SU-DHL-6 (cell line): ENCODE data around the gene SAP25.

ENCODE experiments used
- CTCF ChIP-seq: fragments of 200-600 bp; sonication (generic); IDR thresholded peaks from one replicate; pipeline ENCODE4 v1.5.1; 2017; ENCODE audit warnings: antibody characterized with exemption, mild to moderate bottlenecking, low read length, moderate library complexity; ENCODE audit not compliant: insufficient read depth, poor library complexity, severe bottlenecking
- EZH2phosphoT487 ChIP-seq: fragments of 200-600 bp; sonication (generic), shearing (Covaris generic); conservative IDR thresholded peaks from 2 replicates; pipeline ENCODE4 v1.6.1; 2018; ENCODE audit warnings: mild to moderate bottlenecking, antibody characterized with exemption, low read length, moderate library complexity, mixed read lengths

DNA sequence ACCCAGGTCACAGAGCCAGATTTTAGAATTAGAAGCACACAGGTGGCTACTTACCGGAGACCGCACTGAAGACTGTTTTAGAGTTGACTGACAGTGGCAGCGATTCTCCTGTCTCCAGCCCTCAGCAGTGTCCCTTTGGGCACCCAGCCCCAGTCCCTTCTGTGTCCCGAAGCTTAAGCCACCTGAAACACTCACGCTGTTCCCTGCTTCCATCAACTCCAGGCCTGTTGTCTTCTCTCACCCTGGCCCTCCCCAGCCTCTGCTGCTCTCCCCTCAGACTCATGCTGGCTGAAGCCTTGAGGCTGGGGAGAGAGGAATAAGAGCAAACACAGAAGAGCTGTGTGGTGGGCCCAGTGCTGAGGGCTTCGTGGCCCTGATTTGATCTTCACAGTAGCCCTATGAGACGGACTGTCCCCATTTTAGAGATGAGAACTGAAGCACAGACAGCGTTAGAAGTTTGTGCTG, 10.6 kb downstream of the SAP25 start:
- no peak for TF ChIP-seq CTCF
- TF ChIP-seq EZH2phosphoT487 = no peak
